ENCODE data around the gene CLSTN3. TPM values are rescaled to one million over a fixed set of nuclear protein-coding genes. Genes with fewer than 3 reads are reported as not detected.
A peak's percentile ranks its signal among the peaks of the same experiment; 100 is the strongest.

Gene CLSTN3
- total and polyA plus RNA-seq, 9 of the 15 experiments (the other 6 are each of a cell fraction or from before 2014, with no cell fraction given) = 0.08 to 23.2 (median 11.0) TPM

GRCh38 chr12:7154901-7155470 is 24.8 kb downstream of the CLSTN3 start:
- POLR2A ChIA-PET = interaction anchor here (0.6 kb wide), 1 partner anchor 9 kb away, joined by 3 read pairs; no protein-coding TSS in a partner anchor
- no peaks in the 10 kb centered on the region for H3K27me3 ChIP-seq (ENCODE audit: control insufficient read depth in 2 of 2, insufficient read depth in 2 of 2, low read length in 2 of 2)
- TF ChIP-seq ZNF512 (tag; IDR thresholded peaks at IDR 0.05) (no peak), ESRRA (IDR thresholded peaks at IDR 0.05; ENCODE audit: borderline replicate concordance, low read depth) (0 out of 2 replicates have a peak, but pooled peaks have one; percentile 13)
- no peaks in the 10 kb centered on the region for H3K9me1 ChIP-seq (ENCODE audit: control insufficient read depth, insufficient read depth, low read length)
- FAIRE-seq (no peak), ATAC-seq (no peak), DNase-seq (ENCODE audit: extremely low read depth in 1 of 4, low spot score in 3 of 4) (no peak)
- H3K27ac ChIP-seq (ENCODE audit: extremely low read depth, low read depth, low read length) = no peak overlapping the region
- H3K4me2 ChIP-seq (ENCODE audit: insufficient read depth, low read length) = no peak overlapping the region
- peaks cover 0 to 9% of the 10 kb centered on the region in 2 experiments; a peak in 2 of 5 replicates for H3K4me1 ChIP-seq (replicated peaks in 1 of 2; ENCODE audit: control insufficient read depth in 2 of 2, insufficient read depth in 2 of 2, low read length in 2 of 2)
- no peak overlapping the region for H3K9ac ChIP-seq (ENCODE audit: insufficient read depth in 1 of 2, low read depth in 2 of 2, low read length in 2 of 2)
- H3K4me3 ChIP-seq = no peak overlapping the region
- H3K9me3 ChIP-seq (replicated peaks; ENCODE audit: control insufficient read depth, insufficient read depth, low read depth, low read length) = no peaks in the 10 kb centered on the region
- CTCF ChIA-PET (ENCODE audit: low intra/inter-chr PET ratio) = no interaction called here
- no peaks in the 10 kb centered on the region for H3K79me2 ChIP-seq (ENCODE audit: control insufficient read depth, insufficient read depth, low read length)
- in situ Hi-C loops (cut with MboI) (no loop called here), intact Hi-C loops (cut with micrococcal nuclease) (no loop called here)
- H3K36me3 ChIP-seq (ENCODE audit: control insufficient read depth, insufficient read depth, low read length) = peaks cover 18% of the 10 kb centered on the region; the same call in 1 of the 3 replicates
- 49% methylated on average over 10 of the region's 12 CpGs for WGBS (ENCODE audit: insufficient coverage, low coverage, missing lambda C conversion rate)
- no TSS peak for BruUV-seq (replicated peaks)
- H2AFZ ChIP-seq (ENCODE audit: low read depth, low read length) = no peak overlapping the region
- no peaks in the 10 kb centered on the region for H4K20me1 ChIP-seq (replicated peaks; ENCODE audit: control insufficient read depth, insufficient read depth, low read length)

Measured in K562 (cell line).